ENCODE data around the gene RAB5A.

DNA sequence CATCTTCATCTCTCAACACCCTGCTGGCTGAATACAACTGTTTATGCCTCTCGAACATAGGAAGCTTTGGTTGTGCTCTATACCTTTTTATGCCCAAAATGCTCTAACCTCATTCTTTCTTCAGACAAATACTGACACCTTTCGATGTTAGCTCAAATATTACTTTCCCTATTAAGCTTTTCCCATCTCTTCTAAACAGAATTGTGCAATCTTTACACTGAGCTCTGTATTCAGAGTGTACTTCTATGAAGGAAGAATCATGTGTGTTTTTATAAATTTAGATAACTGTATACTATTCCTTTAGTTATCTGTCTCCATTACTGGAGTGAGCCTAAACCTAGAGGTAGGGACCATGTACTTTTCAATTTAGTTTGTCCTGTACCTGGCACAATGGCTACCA is 14.5 kb upstream of the RAB5A start:
- TF ChIP-seq, protein P1, sequence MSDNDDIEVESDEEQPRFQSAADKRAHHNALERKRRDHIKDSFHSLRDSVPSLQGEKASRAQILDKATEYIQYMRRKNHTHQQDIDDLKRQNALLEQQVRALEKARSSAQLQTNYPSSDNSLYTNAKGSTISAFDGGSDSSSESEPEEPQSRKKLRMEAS (IDR thresholded peaks at IDR 0.05; ENCODE audit: low read depth, low read length) = no peak
- TF ChIP-seq, protein P2, sequence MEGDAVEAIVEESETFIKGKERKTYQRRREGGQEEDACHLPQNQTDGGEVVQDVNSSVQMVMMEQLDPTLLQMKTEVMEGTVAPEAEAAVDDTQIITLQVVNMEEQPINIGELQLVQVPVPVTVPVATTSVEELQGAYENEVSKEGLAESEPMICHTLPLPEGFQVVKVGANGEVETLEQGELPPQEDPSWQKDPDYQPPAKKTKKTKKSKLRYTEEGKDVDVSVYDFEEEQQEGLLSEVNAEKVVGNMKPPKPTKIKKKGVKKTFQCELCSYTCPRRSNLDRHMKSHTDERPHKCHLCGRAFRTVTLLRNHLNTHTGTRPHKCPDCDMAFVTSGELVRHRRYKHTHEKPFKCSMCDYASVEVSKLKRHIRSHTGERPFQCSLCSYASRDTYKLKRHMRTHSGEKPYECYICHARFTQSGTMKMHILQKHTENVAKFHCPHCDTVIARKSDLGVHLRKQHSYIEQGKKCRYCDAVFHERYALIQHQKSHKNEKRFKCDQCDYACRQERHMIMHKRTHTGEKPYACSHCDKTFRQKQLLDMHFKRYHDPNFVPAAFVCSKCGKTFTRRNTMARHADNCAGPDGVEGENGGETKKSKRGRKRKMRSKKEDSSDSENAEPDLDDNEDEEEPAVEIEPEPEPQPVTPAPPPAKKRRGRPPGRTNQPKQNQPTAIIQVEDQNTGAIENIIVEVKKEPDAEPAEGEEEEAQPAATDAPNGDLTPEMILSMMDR (IDR thresholded peaks at IDR 0.05; ENCODE audit: low read depth, low read length) = no peak
- TF ChIP-seq POLR2A (IDR thresholded peaks at IDR 0.05; ENCODE audit: extremely low read depth, insufficient read length) = no peak

Data from NB4 (cell line).